ENCODE measurements around the gene MCC. TPM values are rescaled to one million over a fixed set of nuclear protein-coding genes. Genes with fewer than 3 reads are reported as not detected.

Gene MCC
- total and polyA plus RNA-seq, 9 donors, result 29.8 to 262 (median 108) TPM

GRCh38 chr5:113163328-113163727, 324.9 kb downstream of the MCC start:
- TF ChIP-seq EP300 (IDR thresholded peaks at IDR 0.05), result no peak
- TF ChIP-seq CTCF (IDR thresholded peaks at IDR 0.05), result no peak
- TF ChIP-seq POLR2A (IDR thresholded peaks at IDR 0.05), result no peak
- H3K36me3 ChIP-seq, result no peaks in the 10 kb centered on the region
- intact Hi-C loops (cut with DNase I), result no loop called here
- H3K27ac ChIP-seq, result peak overlapping the region in 1 of 2 donors; percentile 21
- DNase-seq, result no peak
- WGBS, 3 donors, result 77 to 86% (median 84%) methylated on average over 2 of the region's 2 CpGs
- H3K9me3 ChIP-seq, result no peaks in the 10 kb centered on the region
- no peaks in the 10 kb centered on the region for H3K27me3 ChIP-seq
- no peak overlapping the region for H3K4me3 ChIP-seq
- peaks cover 33% of the 10 kb centered on the region for H3K4me1 ChIP-seq (ENCODE audit: insufficient read depth)

GRCh38 chr5:113162770-113163169, 325.5 kb downstream of the MCC start:
- 34 to 55% (median 41%) methylated on average over 3 of the region's 3 CpGs for WGBS, 3 donors
- Histone ChIP-seq H3K27me3 (no peaks in the 10 kb centered on the region), H3K4me1 (ENCODE audit: insufficient read depth) (peaks cover 35% of the 10 kb centered on the region), H3K9me3 (no peaks in the 10 kb centered on the region), H3K36me3 (no peaks in the 10 kb centered on the region), H3K4me3 (no peak overlapping the region), H3K27ac (peak overlapping the region in 1 of 2 donors; percentile 21)
- no peak for TF ChIP-seq POLR2A (IDR thresholded peaks at IDR 0.05)
- TF ChIP-seq EP300 (IDR thresholded peaks at IDR 0.05), result no peak
- TF ChIP-seq CTCF (IDR thresholded peaks at IDR 0.05), result no peak
- no peak for DNase-seq
- intact Hi-C loops (cut with DNase I), result no loop called here

- peaks cover 36% of the 10 kb centered on the region for H3K4me1 ChIP-seq (ENCODE audit: insufficient read depth)
- H3K27me3 ChIP-seq, result no peaks in the 10 kb centered on the region
- H3K9me3 ChIP-seq, result no peaks in the 10 kb centered on the region
- no peaks in the 10 kb centered on the region for H3K36me3 ChIP-seq
- no peak for DNase-seq
- intact Hi-C loops (cut with DNase I), result no loop called here
- no peak overlapping the region for H3K4me3 ChIP-seq
- WGBS, 3 donors, result 49 to 58% (median 51%) methylated on average over 3 of the region's 3 CpGs
- TF ChIP-seq EP300 (IDR thresholded peaks at IDR 0.05) (no peak), POLR2A (IDR thresholded peaks at IDR 0.05) (no peak), CTCF (IDR thresholded peaks at IDR 0.05) (no peak)
- peak overlapping the region in 1 of 2 donors; percentile 21 for H3K27ac ChIP-seq
Measured at GRCh38 chr5:113162208-113162607, 326.0 kb downstream of the MCC start.

GRCh38 chr5:113161806-113162205, 326.4 kb downstream of the MCC start:
- H3K4me1 ChIP-seq (ENCODE audit: insufficient read depth), result peaks cover 38% of the 10 kb centered on the region
- peak overlapping the region in 1 of 2 donors; percentile 21 for H3K27ac ChIP-seq
- H3K4me3 ChIP-seq, result no peak overlapping the region
- 34 to 52% (median 39%) methylated on average over 6 of the region's 6 CpGs for WGBS, 3 donors
- DNase-seq, result peak in 3 of 5 donors; percentile 39 to 58 (median 46)
- H3K27me3 ChIP-seq, result no peaks in the 10 kb centered on the region
- no peaks in the 10 kb centered on the region for H3K36me3 ChIP-seq
- no peak for TF ChIP-seq POLR2A (IDR thresholded peaks at IDR 0.05)
- no peak for TF ChIP-seq EP300 (IDR thresholded peaks at IDR 0.05)
- no peak for TF ChIP-seq CTCF (IDR thresholded peaks at IDR 0.05)
- intact Hi-C loops (cut with DNase I), result no loop called here
- no peaks in the 10 kb centered on the region for H3K9me3 ChIP-seq

Data from ovary (tissue), 9 donors.